Endometrial microvascular endothelial cells (primary cell): ENCODE results near the gene CDK11A. TPM values are rescaled to one million over a fixed set of nuclear protein-coding genes. Genes with fewer than 3 reads are reported as not detected.
"Not testable (repeated sequence)": the region's sequence is repeated elsewhere in the genome, so short reads cannot be mapped to it uniquely, and the experiment has no call there.

Experiments
- in situ Hi-C: cut with HindIII; loops from 2 replicates; pipeline ENCODE4 v1.10.0; 2017; ENCODE audit warnings: low sequenced_read_pairs, low pct_unique_long_range_greater_than_20kb; ENCODE audit errors: inconsistent ontology term
- total RNA-seq: library from RNA; depleted of rRNA; stranded (reverse); fragments of >200 nt; gene quantifications from one replicate; pipeline ENCODE4 v1.2.3, GENCODE V29; 2015; ENCODE audit errors: inconsistent ontology term

Gene CDK11A
- total RNA-seq, 1 donor from 2014 or later = 6.9 TPM

GRCh38 chr1:1671365-1672119, 52.6 kb downstream of the CDK11A start:
- in situ Hi-C loops = no loop called here

GRCh38 chr1:1670866-1671265, 53.3 kb downstream of the CDK11A start:
- in situ Hi-C loops = no loop called here

GRCh38 chr1:1669468-1670440, 54.4 kb downstream of the CDK11A start:
- in situ Hi-C loops = no loop called here

- in situ Hi-C loops = no loop called here
Measured at GRCh38 chr1:1666526-1666925, 57.6 kb downstream of the CDK11A start.

GRCh38 chr1:1665815-1666251, 58.3 kb downstream of the CDK11A start:
- in situ Hi-C loops = no loop called here

- in situ Hi-C loops = no loop called here
Measured at GRCh38 chr1:1664941-1665814, 59.0 kb downstream of the CDK11A start.

GRCh38 chr1:1664318-1664717, 59.8 kb downstream of the CDK11A start:
- in situ Hi-C loops = not testable (repeated sequence)

GRCh38 chr1:1662830-1663560, 61.2 kb downstream of the CDK11A start:
- in situ Hi-C loops = not testable (repeated sequence)

GRCh38 chr1:1662392-1662791, 61.8 kb downstream of the CDK11A start:
- in situ Hi-C loops = not testable (repeated sequence)

- in situ Hi-C loops = not testable (repeated sequence)
Measured at GRCh38 chr1:1658583-1659549, 65.3 kb downstream of the CDK11A start, which contains the start of gene CDK11B. Gene CDK11B, minus strand, starts transcription at chr1:1659004. Its CDS starts 1,519 bp downstream, at chr1:1657485.

Other genes starting within 250 kb of the CDK11A start
- gene ATAD3A, start 212.2 kb downstream of the CDK11A start, total RNA-seq = 67.8 TPM
- 1.0 TPM for gene TMEM240, start 183.7 kb downstream of the CDK11A start, total RNA-seq
- 95.1 TPM for gene SSU72, start 149.5 kb downstream of the CDK11A start, total RNA-seq
- 1.0 TPM for gene FNDC10, start 124.2 kb downstream of the CDK11A start, total RNA-seq
- 7.4 TPM for gene MIB2, start 108.9 kb downstream of the CDK11A start, total RNA-seq
- not detected for gene MMP23B, start 92.2 kb downstream of the CDK11A start, total RNA-seq
- 17.7 TPM for gene CDK11B, start 65.4 kb downstream of the CDK11A start, total RNA-seq
- 23.0 TPM for gene SLC35E2B, start 31.6 kb downstream of the CDK11A start, total RNA-seq
- gene NADK, start 54.1 kb upstream of the CDK11A start, total RNA-seq = 78.4 TPM
- gene GNB1, start 166.7 kb upstream of the CDK11A start, total RNA-seq = 184 TPM
- gene CALML6, start 190.9 kb upstream of the CDK11A start, total RNA-seq = not detected
- gene TMEM52, start 194.9 kb upstream of the CDK11A start, total RNA-seq = not detected